B cell (primary cell): ENCODE measurements around the gene PLA2G5. TPM values are rescaled to one million over a fixed set of nuclear protein-coding genes. Genes with fewer than 3 reads are reported as not detected.

Experiments used
- ATAC-seq: fragments of 200-7000 bp; cut with Tn5 transposase; one replicate; pipeline ENCODE4 v1.10.0; 2021; ENCODE audit warnings: low read depth, mild to moderate bottlenecking, moderate number of reproducible peaks, moderate library complexity
- CTCF ChIA-PET: fragments of 350-600 bp; sonication (Branson Sonifier 250); formaldehyde crosslinking; loops from one replicate; lab custom pipeline; 2021; ENCODE audit warnings: antibody characterized with exemption, inconsistent platforms; lab: Charles Lee
- POLR2A ChIA-PET: fragments of 350-600 bp; sonication (Branson Sonifier 250); formaldehyde crosslinking; loops from one replicate; lab custom pipeline; 2021; ENCODE audit warnings: antibody characterized with exemption; lab: Charles Lee
- DNase-seq: peaks from one replicate; pipeline ENCODE4 v3.0.0; 2013
- H2AFZ ChIP-seq: 2 replicates; pipeline ENCODE4 v1.6.1; 2012; ENCODE audit warnings: mild to moderate bottlenecking, low read depth, low read length; ENCODE audit not compliant: insufficient read depth, poor library complexity, severe bottlenecking
- H3K27ac ChIP-seq, 2 donors: 1 replicate in 1 of 2; 2 replicates in 1 of 2; pipeline ENCODE4 v1.5.1; 2012 to 2013; ENCODE audit warnings: low read length in 2 of 2, mild to moderate bottlenecking in 2 of 2, moderate library complexity in 1 of 2
- H3K27me3 ChIP-seq, 4 experiments: fragments of 200-600 bp in 1 of 4; sonication (generic) in 1 of 4; replicated peaks in 1 of 4; 1 replicate in 2 of 4; 2 replicates in 2 of 4; pipeline versions ENCODE4 v1.6.1 to v1.7.0; 2013 to 2016; ENCODE audit warnings: low read length in 3 of 4, mild to moderate bottlenecking in 2 of 4, mixed read lengths in 1 of 4, moderate library complexity in 1 of 4; ENCODE audit not compliant: insufficient read depth in 4 of 4, control insufficient read depth in 3 of 4; ENCODE audit errors: control extremely low read depth in 1 of 4
- H3K36me3 ChIP-seq, 2 experiments: replicated peaks in 1 of 2; 1 replicate in 1 of 2; 2 replicates in 1 of 2; pipeline versions ENCODE4 v1.6.1 to v1.7.1; 2013; ENCODE audit warnings: low read length in 1 of 2; ENCODE audit not compliant: insufficient read depth in 2 of 2, control insufficient read depth in 1 of 2; ENCODE audit errors: control extremely low read depth in 1 of 2, extremely low read depth in 1 of 2
- H3K4me1 ChIP-seq, 2 donors: fragments of 200-600 bp in 1 of 2; sonication (generic) in 1 of 2; 1 replicate in 1 of 2; 2 replicates in 1 of 2; pipeline versions ENCODE4 v1.5.1 to v1.6.1; 2013 to 2017; ENCODE audit warnings: low read length in 2 of 2; ENCODE audit not compliant: control insufficient read depth in 2 of 2, insufficient read depth in 2 of 2
- H3K4me2 ChIP-seq: replicated peaks from 2 replicates; pipeline ENCODE3; 2012; ENCODE audit warnings: mild to moderate bottlenecking, low read depth, low read length; ENCODE audit not compliant: poor library complexity, severe bottlenecking
- H3K4me3 ChIP-seq, 5 experiments: fragments of 200-600 bp in 1 of 5; sonication (generic) in 1 of 5; 1 replicate in 3 of 5; 2 replicates in 2 of 5; pipeline versions ENCODE4 v1.5.1 to v1.7.0; 2011 to 2016; ENCODE audit warnings: low read length in 4 of 5, mild to moderate bottlenecking in 4 of 5, low read depth in 2 of 5, control low read depth in 1 of 5, moderate library complexity in 1 of 5; ENCODE audit not compliant: insufficient read depth in 1 of 5; ENCODE audit errors: control extremely low read depth in 1 of 5, extremely low read depth in 1 of 5
- H3K79me2 ChIP-seq: fragments of 200-600 bp; sonication (generic); one replicate; pipeline ENCODE4 v1.6.0; 2016; ENCODE audit warnings: low read length; ENCODE audit not compliant: control insufficient read depth, insufficient read depth
- H3K9ac ChIP-seq: fragments of 200-600 bp; sonication (generic); 2 replicates; pipeline ENCODE4 v1.6.1; 2017; ENCODE audit warnings: mild to moderate bottlenecking, low read length, moderate library complexity
- H3K9me3 ChIP-seq, 3 donors: one replicate each; pipeline versions ENCODE4 v1.6.1 to v1.7.1; 2013; ENCODE audit warnings: low read length in 2 of 3; ENCODE audit not compliant: control insufficient read depth in 2 of 3, insufficient read depth in 1 of 3; ENCODE audit errors: control extremely low read depth in 1 of 3
- H4K20me1 ChIP-seq: 2 replicates; pipeline ENCODE4 v1.6.0; 2012; ENCODE audit warnings: mild to moderate bottlenecking, low read length; ENCODE audit not compliant: insufficient read depth, control insufficient read depth, poor library complexity, severe bottlenecking
- H3K27ac Mint-ChIP-seq: one replicate; pipeline ENCODE4 v1.8.0; 2021; ENCODE audit warnings: mixed read lengths
- H3K27me3 Mint-ChIP-seq: one replicate; pipeline ENCODE4 v1.8.0; 2021; ENCODE audit warnings: mixed read lengths
- H3K4me1 Mint-ChIP-seq: one replicate; pipeline ENCODE4 v1.8.0; 2021; ENCODE audit warnings: mixed read lengths
- H3K4me3 Mint-ChIP-seq: one replicate; pipeline ENCODE4 v1.8.0; 2021; ENCODE audit warnings: mixed read lengths
- H3K9me3 Mint-ChIP-seq: one replicate; pipeline ENCODE4 v1.8.0; 2022; ENCODE audit warnings: mixed read lengths; ENCODE audit not compliant: insufficient read depth
- EZH2 ChIP-seq: IDR thresholded peaks from 2 replicates; pipeline ENCODE4 v1.6.1; 2012; ENCODE audit warnings: borderline replicate concordance, low read depth, mild to moderate bottlenecking, moderate library complexity, low read length; ENCODE audit not compliant: insufficient read depth, poor library complexity, severe bottlenecking
- WGBS: methylation state at CpG from one replicate; pipeline ENCODE4 v1.1.5; 2013; ENCODE audit warnings: missing lambda C conversion rate; ENCODE audit not compliant: insufficient coverage; 5-methylcytosine and 5-hydroxymethylcytosine counted together
- intact Hi-C: fragments of 100-400 bp; cut with micrococcal nuclease; formaldehyde crosslinking; loops from one replicate; pipeline ENCODE4 v1.10.0; 2022
- polyA plus RNA-seq: library from polyadenylated mRNA; depleted of rRNA; stranded (reverse); fragments of >200 nt; gene quantifications from 2 replicates; pipeline ENCODE4 v1.2.3, GENCODE V29; 2012
- total RNA-seq, 2 donors: library from RNA; stranded (reverse); fragments of 120-200 nt in 1 of 2; gene quantifications; 1 replicate in 1 of 2; 2 replicates in 1 of 2; pipeline versions ENCODE4 v1.2.3 to v1.2.4, GENCODE V29; 2013 to 2022
- TF ChIP-seq, protein P1 (sequence below): fragments of 200-600 bp; IDR thresholded peaks from one replicate; pipeline ENCODE4 v1.8.0; 2022; ENCODE audit warnings: antibody characterized with exemption, mild to moderate bottlenecking

The PLA2G5 gene
- total and polyA plus RNA-seq, 2 donors (not counting 1 experiment from before 2014, with no cell fraction given) = not detected

DNA sequence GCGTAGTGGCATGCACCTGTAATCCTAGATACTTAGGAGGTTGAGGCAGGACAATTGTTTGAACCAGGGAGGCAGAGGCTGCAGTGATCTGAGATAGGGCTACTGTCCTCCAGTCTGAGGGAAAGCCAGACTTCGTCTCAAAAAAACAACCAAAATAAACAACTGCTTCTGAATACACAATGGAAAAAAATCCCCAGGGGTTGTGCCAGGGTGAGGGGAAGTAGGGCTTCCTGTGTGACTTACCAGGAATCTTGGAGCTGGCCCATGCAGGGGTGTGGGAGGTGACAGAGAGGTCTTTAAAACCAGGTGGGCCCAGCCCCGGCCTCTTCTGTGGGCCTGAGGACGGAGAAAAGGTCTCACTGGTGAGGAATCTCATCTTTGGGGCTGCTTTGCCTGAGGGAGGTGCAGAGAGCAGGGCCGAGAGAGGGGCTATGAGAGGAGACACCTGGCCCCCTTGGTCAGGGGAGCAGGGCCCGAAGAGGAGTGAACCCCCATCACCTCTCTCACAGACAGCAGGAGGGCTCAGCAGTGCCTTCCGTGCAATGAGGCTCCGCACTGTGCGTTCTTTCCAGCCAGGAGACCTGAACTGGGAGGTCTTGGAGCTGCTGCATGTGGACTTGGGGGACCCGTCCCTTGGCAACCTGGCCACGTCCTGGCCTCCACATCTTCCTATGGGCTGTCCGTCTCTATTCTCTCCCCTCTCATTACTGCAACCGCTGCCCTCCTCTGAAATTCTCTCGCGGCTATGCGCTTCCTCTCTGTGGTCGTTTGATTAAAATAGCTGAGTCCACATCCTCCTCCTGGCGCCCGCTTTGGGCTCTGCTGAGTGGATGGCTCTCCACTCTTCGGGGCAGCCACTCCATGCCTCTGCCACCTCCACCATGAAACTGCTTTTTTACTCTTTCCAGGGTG is 10.7 kb downstream of the PLA2G5 start:
- CTCF ChIA-PET = interaction anchor here (0.8 to 2.6 kb wide), 8 partner anchors 8 to 163 kb away, joined by 3 to 9 read pairs (median 4); no protein-coding TSS in a partner anchor
- no peaks in the 10 kb centered on the region for H3K9me3 Mint-ChIP-seq
- H3K27me3 Mint-ChIP-seq = no peaks in the 10 kb centered on the region
- H3K36me3 ChIP-seq = no peaks in the 10 kb centered on the region
- peak overlapping the region; percentile 68 for H3K4me2 ChIP-seq
- POLR2A ChIA-PET = no interaction called here
- peak overlapping the region; percentile 68 for H3K4me3 Mint-ChIP-seq
- H3K4me3 ChIP-seq = peak overlapping the region in 4 of 5 experiments; percentile 8 to 37 (median 22)
- H3K9ac ChIP-seq = peak overlapping the region; percentile 20
- WGBS = 8% methylated on average over 14 of the region's 20 CpGs
- TF ChIP-seq, protein P1, sequence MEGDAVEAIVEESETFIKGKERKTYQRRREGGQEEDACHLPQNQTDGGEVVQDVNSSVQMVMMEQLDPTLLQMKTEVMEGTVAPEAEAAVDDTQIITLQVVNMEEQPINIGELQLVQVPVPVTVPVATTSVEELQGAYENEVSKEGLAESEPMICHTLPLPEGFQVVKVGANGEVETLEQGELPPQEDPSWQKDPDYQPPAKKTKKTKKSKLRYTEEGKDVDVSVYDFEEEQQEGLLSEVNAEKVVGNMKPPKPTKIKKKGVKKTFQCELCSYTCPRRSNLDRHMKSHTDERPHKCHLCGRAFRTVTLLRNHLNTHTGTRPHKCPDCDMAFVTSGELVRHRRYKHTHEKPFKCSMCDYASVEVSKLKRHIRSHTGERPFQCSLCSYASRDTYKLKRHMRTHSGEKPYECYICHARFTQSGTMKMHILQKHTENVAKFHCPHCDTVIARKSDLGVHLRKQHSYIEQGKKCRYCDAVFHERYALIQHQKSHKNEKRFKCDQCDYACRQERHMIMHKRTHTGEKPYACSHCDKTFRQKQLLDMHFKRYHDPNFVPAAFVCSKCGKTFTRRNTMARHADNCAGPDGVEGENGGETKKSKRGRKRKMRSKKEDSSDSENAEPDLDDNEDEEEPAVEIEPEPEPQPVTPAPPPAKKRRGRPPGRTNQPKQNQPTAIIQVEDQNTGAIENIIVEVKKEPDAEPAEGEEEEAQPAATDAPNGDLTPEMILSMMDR = no peak
- no peak for TF ChIP-seq EZH2
- peaks cover 0 to 4% (median 0%) of the 10 kb centered on the region in 3 donors for H3K9me3 ChIP-seq
- peaks cover 73% of the 10 kb centered on the region in 2 donors for H3K4me1 ChIP-seq
- H3K27me3 ChIP-seq = no peaks in the 10 kb centered on the region
- DNase-seq (peak; percentile 55), ATAC-seq (peak; percentile 23)
- no peaks in the 10 kb centered on the region for H4K20me1 ChIP-seq
- peak overlapping the region; percentile 84 for H3K27ac Mint-ChIP-seq
- H3K4me1 Mint-ChIP-seq = peaks cover 80% of the 10 kb centered on the region
- peak overlapping the region; percentile 52 for H2AFZ ChIP-seq
- H3K27ac ChIP-seq = peak overlapping the region; percentile 28 to 83
- intact Hi-C loops = no loop called here
- no peaks in the 10 kb centered on the region for H3K79me2 ChIP-seq
